Measurements from ENCODE around the gene COQ3.

DNA sequence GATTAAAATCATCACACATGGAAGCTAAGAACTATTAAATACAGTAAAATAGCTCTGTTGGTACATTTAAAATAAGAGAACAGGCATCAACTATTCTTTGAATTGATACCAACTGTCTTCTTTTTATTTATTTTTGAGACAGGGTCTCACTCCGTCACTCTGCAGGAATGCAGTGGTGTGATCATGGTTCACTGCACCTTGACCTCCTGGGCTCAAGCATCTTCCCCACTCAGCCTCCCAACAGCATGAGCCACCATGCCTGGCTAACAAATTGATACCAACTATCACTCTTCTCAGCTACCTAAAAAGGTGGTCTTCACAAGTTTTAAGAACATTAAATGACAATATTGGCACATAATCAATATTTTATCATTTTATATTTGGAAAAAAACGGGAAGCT is 38.9 kb upstream of the COQ3 start:
- TF ChIP-seq, protein P1, sequence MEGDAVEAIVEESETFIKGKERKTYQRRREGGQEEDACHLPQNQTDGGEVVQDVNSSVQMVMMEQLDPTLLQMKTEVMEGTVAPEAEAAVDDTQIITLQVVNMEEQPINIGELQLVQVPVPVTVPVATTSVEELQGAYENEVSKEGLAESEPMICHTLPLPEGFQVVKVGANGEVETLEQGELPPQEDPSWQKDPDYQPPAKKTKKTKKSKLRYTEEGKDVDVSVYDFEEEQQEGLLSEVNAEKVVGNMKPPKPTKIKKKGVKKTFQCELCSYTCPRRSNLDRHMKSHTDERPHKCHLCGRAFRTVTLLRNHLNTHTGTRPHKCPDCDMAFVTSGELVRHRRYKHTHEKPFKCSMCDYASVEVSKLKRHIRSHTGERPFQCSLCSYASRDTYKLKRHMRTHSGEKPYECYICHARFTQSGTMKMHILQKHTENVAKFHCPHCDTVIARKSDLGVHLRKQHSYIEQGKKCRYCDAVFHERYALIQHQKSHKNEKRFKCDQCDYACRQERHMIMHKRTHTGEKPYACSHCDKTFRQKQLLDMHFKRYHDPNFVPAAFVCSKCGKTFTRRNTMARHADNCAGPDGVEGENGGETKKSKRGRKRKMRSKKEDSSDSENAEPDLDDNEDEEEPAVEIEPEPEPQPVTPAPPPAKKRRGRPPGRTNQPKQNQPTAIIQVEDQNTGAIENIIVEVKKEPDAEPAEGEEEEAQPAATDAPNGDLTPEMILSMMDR (IDR thresholded peaks at IDR 0.05; ENCODE audit: control extremely low read depth in 1 of 3, insufficient read depth in 1 of 3, low read depth in 1 of 3, low read length in 3 of 3) = no peak
- no peak for TF ChIP-seq SIN3A (conservative IDR thresholded peaks at IDR 0.05 in 1 of 2, IDR thresholded peaks at IDR 0.05 in 1 of 2; ENCODE audit: low read depth in 1 of 2, low read length in 2 of 2)

Measured in H1 (cell line).